GM18907 (cell line): ENCODE measurements around the gene SEC31B.

Experiments
- ATAC-seq: cut with Tn5 transposase; IDR thresholded peaks from one replicate; pipeline ENCODE4 v1.9.1; 2021; ENCODE audit warnings: mild to moderate bottlenecking, moderate library complexity; ENCODE audit not compliant: unreplicated experiment

The SEC31B gene

GRCh38 chr10:100528921-100529474, 9.3 kb upstream of the SEC31B start:
- peak; percentile 20 for ATAC-seq

GRCh38 chr10:100528123-100528886, 8.6 kb upstream of the SEC31B start:
- ATAC-seq = peak; percentile 14

GRCh38 chr10:100524638-100525037, 5.0 kb upstream of the SEC31B start:
- ATAC-seq = no peak

GRCh38 chr10:100524206-100524605, 4.5 kb upstream of the SEC31B start:
- ATAC-seq = no peak

- ATAC-seq = no peak
These were observed 3.3 kb upstream of the SEC31B start for GRCh38 chr10:100522945-100523344.

- ATAC-seq = no peak
These were observed 2.6 kb upstream of the SEC31B start for GRCh38 chr10:100522107-100522801.

- ATAC-seq = no peak
These were observed 1.1 kb upstream of the SEC31B start for GRCh38 chr10:100520811-100521210.

GRCh38 chr10:100518761-100519241, 860 bp downstream of the SEC31B start:
- no peak for ATAC-seq

GRCh38 chr10:100516847-100517246, 2.8 kb downstream of the SEC31B start:
- ATAC-seq = no peak

- no peak for ATAC-seq
These were observed 4.0 kb downstream of the SEC31B start for GRCh38 chr10:100515612-100516011.

- ATAC-seq = no peak
These were observed 8.9 kb downstream of the SEC31B start for GRCh38 chr10:100510533-100511308.

GRCh38 chr10:100509241-100509840, 10.3 kb downstream of the SEC31B start:
- no peak for ATAC-seq

GRCh38 chr10:100508691-100509150, 10.9 kb downstream of the SEC31B start:
- ATAC-seq = no peak

- ATAC-seq = no peak
These were observed 11.4 kb downstream of the SEC31B start for GRCh38 chr10:100508266-100508665.

- ATAC-seq = no peak
These were observed 12.3 kb downstream of the SEC31B start for GRCh38 chr10:100507357-100507732.

- ATAC-seq = no peak
These were observed 12.9 kb downstream of the SEC31B start for GRCh38 chr10:100506596-100507356.

GRCh38 chr10:100505164-100505563, 14.5 kb downstream of the SEC31B start:
- ATAC-seq = no peak

GRCh38 chr10:100504096-100504495, 15.6 kb downstream of the SEC31B start:
- no peak for ATAC-seq

GRCh38 chr10:100502926-100503494, 16.7 kb downstream of the SEC31B start:
- no peak for ATAC-seq

- ATAC-seq = no peak
These were observed 18.2 kb downstream of the SEC31B start for GRCh38 chr10:100501423-100501822.
